ENCODE measurements around the gene TIAM2. TPM values are rescaled to one million over a fixed set of nuclear protein-coding genes. Genes with fewer than 3 reads are reported as not detected.

Gene TIAM2
- total RNA-seq, 2 donors from 2014 or later, result 7.8 to 11.2 TPM

GRCh38 chr6:155042983-155043382 is 47.9 kb downstream of the TIAM2 start:
- intact Hi-C loops (cut with DNase I), result no loop called here
- no peak for DNase-seq (ENCODE audit: low spot score)

- intact Hi-C loops (cut with DNase I), result no loop called here
- no peak for DNase-seq (ENCODE audit: low spot score)
These were observed 50.7 kb downstream of the TIAM2 start for GRCh38 chr6:155045561-155046404.

- intact Hi-C loops (cut with DNase I), result no loop called here
- no peak for DNase-seq (ENCODE audit: low spot score)
These were observed 52.4 kb downstream of the TIAM2 start for GRCh38 chr6:155047523-155047922.

- DNase-seq (ENCODE audit: low spot score), result no peak
- intact Hi-C loops (cut with DNase I), result no loop called here
These were observed 55.2 kb downstream of the TIAM2 start for GRCh38 chr6:155050311-155050710.

GRCh38 chr6:155054491-155055250 is 59.6 kb downstream of the TIAM2 start:
- intact Hi-C loops (cut with DNase I), result no loop called here
- DNase-seq (ENCODE audit: low spot score), result no peak

- no peak for DNase-seq (ENCODE audit: low spot score)
- intact Hi-C loops (cut with DNase I), result no loop called here
These were observed 60.6 kb downstream of the TIAM2 start for GRCh38 chr6:155055729-155056128.

GRCh38 chr6:155056756-155057155 is 61.6 kb downstream of the TIAM2 start:
- intact Hi-C loops (cut with DNase I), result no loop called here

GRCh38 chr6:155061381-155061780 is 66.3 kb downstream of the TIAM2 start:
- no peak for DNase-seq (ENCODE audit: low spot score)
- intact Hi-C loops (cut with DNase I), result no loop called here

More at GRCh38 chr6:155056756-155057155, 61.6 kb downstream of the TIAM2 start:
- no peak for DNase-seq (ENCODE audit: low spot score)

GRCh38 chr6:155062866-155063341 is 67.8 kb downstream of the TIAM2 start:
- no peak for DNase-seq (ENCODE audit: low spot score)
- intact Hi-C loops (cut with DNase I), result no loop called here

GRCh38 chr6:155064303-155064702 is 69.2 kb downstream of the TIAM2 start:
- intact Hi-C loops (cut with DNase I), result no loop called here
- no peak for DNase-seq (ENCODE audit: low spot score)

- no peak for DNase-seq (ENCODE audit: low spot score)
- intact Hi-C loops (cut with DNase I), result no loop called here
These were observed 71.2 kb downstream of the TIAM2 start for GRCh38 chr6:155066361-155066760.

- intact Hi-C loops (cut with DNase I), result no loop called here
- DNase-seq (ENCODE audit: low spot score), result no peak
These were observed 72.0 kb downstream of the TIAM2 start for GRCh38 chr6:155066921-155067680.

- intact Hi-C loops (cut with DNase I), result no loop called here
- DNase-seq (ENCODE audit: low spot score), result no peak
These were observed 73.0 kb downstream of the TIAM2 start for GRCh38 chr6:155067956-155068615.

GRCh38 chr6:155069543-155069942 is 74.4 kb downstream of the TIAM2 start:
- no peak for DNase-seq (ENCODE audit: low spot score)
- intact Hi-C loops (cut with DNase I), result no loop called here

- DNase-seq (ENCODE audit: low spot score), result no peak
- intact Hi-C loops (cut with DNase I), result no loop called here
These were observed 81.0 kb downstream of the TIAM2 start for GRCh38 chr6:155075930-155076695.

- intact Hi-C loops (cut with DNase I), result no loop called here
- DNase-seq (ENCODE audit: low spot score), result no peak
These were observed 82.2 kb downstream of the TIAM2 start for GRCh38 chr6:155077331-155077730.

- DNase-seq (ENCODE audit: low spot score), result no peak
- intact Hi-C loops (cut with DNase I), result no loop called here
These were observed 82.7 kb downstream of the TIAM2 start for GRCh38 chr6:155077784-155078183.

- intact Hi-C loops (cut with DNase I), result no loop called here
- no peak for DNase-seq (ENCODE audit: low spot score)
These were observed 83.2 kb downstream of the TIAM2 start for GRCh38 chr6:155078331-155078745.

Measured in posterior vena cava (tissue), 2 donors.